Activated CD4-positive, alpha-beta T cell treated with anti-CD3 and anti-CD28 coated beads, Interleukin-2, amount 50 U/mL, for 24 hours (primary cell): Measurements from ENCODE around the gene GOLGA6A.
"Not testable (repeated sequence)": the region's sequence is repeated elsewhere in the genome, so short reads cannot be mapped to it uniquely, and the experiment has no call there.

Source experiments
- DNase-seq, 2 donors: peaks; one replicate each; pipeline ENCODE4 v3.0.0-alpha.2; 2020; ENCODE audit warnings: low read depth in 1 of 2, low spot score in 1 of 2

The GOLGA6A gene

GRCh38 chr15:74082450-74082849 is at the start of gene GOLGA6A:
Gene GOLGA6A (minus strand): TSS chr15:74082550. CDS start chr15:74082509, 41 bp downstream.
- DNase-seq = not testable (repeated sequence)

- DNase-seq = no peak
Measured at GRCh38 chr15:74131628-74132413, 49.5 kb upstream of the GOLGA6A start.

- no peak for DNase-seq
Measured at GRCh38 chr15:74130849-74131627, 48.7 kb upstream of the GOLGA6A start.

DNA sequence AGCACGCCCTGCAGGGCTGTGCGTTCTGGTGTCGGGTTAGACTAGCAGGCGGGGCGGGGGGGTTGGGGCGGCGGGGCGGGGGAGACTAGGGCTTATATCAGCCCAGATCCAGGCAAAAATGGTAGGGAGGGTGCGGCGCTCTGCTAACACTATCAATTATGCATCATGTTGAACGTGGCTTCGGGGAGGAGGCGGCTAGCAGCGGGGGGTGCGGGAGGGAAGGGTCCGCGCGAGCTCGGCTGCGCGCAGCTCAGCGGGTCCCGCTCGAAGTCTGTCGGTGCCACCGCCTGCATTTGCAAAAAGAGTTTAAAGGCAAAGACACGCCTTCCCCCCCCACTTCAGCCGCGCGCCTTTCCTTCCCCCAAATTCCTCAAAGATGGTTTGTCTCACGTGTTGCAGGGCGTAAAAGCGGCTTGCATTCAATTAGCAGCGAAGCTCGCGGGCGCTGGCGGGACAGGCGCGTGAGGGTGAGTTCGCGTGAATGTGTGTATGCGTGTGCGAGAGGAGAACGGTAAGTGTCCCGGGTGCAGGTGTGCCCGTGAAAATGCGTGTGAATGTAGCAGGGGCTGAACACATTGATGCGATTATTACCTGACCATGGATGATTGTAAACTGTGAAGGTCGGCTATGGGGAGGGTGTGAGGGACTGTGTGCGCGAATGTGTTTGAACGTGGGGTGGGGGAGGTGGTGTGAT is 48.0 kb upstream of the GOLGA6A start, which contains the start of gene ISLR2:
ISLR2 (plus strand) TSS at position 432 of the 694 bp plus-strand sequence. CDS start 2,169 bp downstream, outside the sequence.
- DNase-seq = no peak

- DNase-seq = no peak
Measured at GRCh38 chr15:74129586-74130154, 47.3 kb upstream of the GOLGA6A start.

- no peak for DNase-seq
Measured at GRCh38 chr15:74128785-74129585, 46.6 kb upstream of the GOLGA6A start.

- DNase-seq = no peak
Measured at GRCh38 chr15:74127954-74128784, 45.8 kb upstream of the GOLGA6A start.

DNA sequence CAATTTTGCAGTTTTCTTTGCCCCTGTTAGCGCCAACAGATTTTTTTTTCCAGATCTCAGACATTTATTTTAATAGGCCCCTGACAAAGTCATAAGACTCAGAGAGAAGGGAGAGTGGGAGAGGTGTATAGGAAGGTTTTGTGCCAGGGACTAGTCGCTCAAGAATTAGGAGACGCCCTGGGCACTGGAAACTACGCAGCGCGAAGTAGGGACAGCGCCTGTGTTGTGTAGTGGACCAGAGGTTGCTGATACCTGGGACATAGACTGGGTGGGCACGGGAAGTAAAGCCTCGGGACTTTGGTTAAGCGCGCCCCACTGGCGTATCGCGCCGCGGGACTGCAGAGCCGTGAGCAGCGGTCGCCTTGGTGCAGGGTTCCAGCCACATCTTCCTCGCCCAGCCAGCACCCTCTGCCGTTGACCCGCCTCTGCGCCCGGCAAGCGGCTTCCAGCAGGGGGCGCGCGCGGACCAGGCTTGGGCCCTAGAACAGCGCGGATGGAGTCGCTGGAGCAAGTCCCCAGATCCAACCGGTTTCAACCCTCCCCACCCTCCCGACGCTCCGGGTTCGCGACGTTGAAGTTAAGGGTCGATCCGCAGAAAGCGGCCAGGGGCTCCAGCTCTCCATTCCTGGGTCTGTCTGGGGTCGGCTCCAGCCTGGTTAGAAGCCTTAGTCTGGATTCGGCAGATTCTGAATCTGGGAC is 45.1 kb upstream of the GOLGA6A start:
- peak; percentile 76 to 82 for DNase-seq

DNA sequence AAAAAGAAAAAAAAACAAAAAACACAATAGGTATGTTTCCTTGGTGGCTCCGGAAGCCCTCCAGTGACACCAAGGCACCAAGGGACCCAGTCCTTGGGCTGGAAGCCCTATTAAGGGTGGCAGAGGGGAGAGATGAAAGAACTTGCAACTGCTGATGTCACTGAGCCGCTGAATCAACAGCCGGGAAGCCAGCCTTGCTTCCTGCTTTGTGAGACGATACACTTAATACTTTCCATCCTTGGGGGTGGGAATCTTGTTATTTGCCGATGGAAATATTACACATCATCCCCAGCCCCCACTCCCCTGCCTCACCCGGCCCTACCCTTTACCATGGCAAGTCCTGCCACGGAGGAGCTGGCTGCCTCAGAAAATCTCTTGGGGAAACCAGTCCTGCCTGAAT is 42.4 kb upstream of the GOLGA6A start:
- no peak for DNase-seq

DNA sequence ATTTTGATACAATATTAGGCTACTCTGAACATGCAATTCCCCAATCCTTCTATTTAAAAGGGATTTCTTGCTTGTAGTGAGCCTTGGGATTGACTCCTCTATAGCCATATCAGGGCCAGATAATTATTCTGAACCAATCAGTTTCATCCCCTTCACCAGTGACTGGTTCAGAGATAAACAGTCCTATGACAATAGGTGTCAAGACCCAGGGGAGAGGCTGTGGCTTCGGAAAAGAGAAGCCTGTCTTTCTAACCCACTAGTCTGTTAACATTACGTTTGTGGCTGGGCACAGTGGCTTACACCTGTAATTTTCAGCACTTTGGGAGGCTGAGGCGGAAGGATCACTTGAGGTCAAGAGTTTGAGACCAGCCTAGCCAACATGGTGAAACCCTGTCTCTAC is 41.8 kb upstream of the GOLGA6A start:
- no peak for DNase-seq

GRCh38 chr15:74123658-74124057 is 41.3 kb upstream of the GOLGA6A start:
- no peak for DNase-seq

- no peak for DNase-seq
Measured at GRCh38 chr15:74123131-74123429, 40.7 kb upstream of the GOLGA6A start.

- no peak for DNase-seq
Measured at GRCh38 chr15:74122403-74123130, 40.2 kb upstream of the GOLGA6A start.

GRCh38 chr15:74121858-74122257 is 39.5 kb upstream of the GOLGA6A start:
- no peak for DNase-seq

DNA sequence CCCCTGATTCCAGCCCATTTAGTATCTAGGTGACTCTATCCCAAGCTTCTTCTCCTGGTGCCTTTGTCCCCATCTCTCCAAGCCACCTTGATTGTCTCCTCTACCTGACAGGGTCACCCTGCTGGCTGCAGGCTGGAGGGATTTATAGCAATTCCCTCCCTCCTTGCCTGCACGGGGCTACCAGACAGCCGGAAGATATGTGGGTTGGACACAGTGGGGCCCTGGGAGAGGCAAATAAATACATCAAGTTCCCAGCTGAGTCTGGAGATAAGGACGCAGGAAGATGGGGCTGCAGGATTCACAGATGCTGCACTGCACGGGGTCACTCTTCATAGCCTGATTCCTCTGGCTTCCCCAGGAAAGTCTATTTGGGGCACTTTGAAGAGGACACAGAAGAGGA is 38.7 kb upstream of the GOLGA6A start:
- DNase-seq = no peak

- DNase-seq = no peak
Measured at GRCh38 chr15:74120426-74120825, 38.1 kb upstream of the GOLGA6A start.

DNA sequence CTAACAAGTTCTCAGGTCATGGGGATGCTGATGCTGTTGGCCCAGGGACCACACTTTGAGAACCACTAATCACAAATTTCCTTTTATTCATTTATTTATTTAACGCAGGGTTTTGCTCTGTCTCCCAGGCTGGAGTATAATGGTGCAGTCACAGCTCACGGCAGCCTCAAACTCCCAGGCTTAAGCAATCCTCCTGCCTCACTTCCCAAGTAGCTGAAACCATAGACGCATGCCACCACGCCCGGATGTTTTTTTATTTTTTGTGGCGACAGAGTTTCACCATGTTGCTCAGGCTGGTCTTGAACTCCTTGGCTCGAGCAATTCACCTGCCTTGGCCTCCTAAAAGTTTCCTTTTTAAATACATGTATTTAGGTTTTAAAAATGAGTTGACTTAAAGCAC is 27.4 kb upstream of the GOLGA6A start:
- no peak for DNase-seq

DNA sequence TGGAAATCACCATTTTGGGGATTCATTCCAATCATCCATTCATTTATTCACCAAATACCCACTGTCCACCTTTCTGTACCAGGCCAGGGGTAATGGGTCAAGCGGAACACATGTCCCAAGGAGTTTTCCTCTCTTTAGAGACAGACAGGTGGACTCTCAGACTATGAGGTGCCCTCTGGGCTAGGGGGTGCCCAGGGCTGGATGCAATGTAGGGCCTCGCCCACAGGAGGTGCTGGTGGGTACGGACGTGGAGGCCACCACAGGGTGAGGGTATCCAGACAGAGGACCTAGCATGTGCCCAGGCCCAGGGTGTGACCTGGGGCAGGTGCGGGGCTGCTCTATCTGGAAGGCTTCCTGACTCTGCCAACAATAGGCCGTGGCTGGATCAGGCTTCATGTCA is 26.3 kb upstream of the GOLGA6A start:
- DNase-seq = not testable (repeated sequence)

DNA sequence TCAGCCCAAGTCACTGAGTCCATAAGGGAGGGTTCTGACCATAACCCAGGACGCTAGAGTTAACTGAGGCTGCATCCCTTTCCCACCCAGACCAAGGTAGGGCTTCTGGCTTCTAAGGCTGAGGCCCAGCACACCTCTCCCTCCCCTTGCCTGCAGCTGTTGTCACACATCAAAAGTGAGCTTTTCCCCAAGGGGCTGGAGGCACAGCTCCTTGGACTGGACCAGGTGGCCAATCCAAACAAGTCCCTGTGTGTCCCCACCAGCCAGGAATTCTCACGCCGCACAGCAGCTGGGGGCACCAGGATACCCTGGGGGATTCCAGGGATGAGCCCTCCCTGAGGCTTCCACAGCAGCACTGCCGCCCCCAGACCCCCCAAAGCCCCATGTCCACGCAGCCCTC is 25.8 kb upstream of the GOLGA6A start:
- DNase-seq = no peak
